ENCODE measurements around the gene LAMA2. TPM values are rescaled to one million over a fixed set of nuclear protein-coding genes. Genes with fewer than 3 reads are reported as not detected.

Gene LAMA2
- total RNA-seq, 1 donor: 9.4 TPM

- Histone ChIP-seq H3K27ac (ENCODE audit: low read depth, low read length) (no peak overlapping the region), H2AFZ (ENCODE audit: low read length) (no peak overlapping the region), H3K36me3 (ENCODE audit: insufficient read depth, low read length) (no peaks in the 10 kb centered on the region), H3K4me3 (ENCODE audit: insufficient read depth, low read length) (no peak overlapping the region), H3K4me1 (ENCODE audit: insufficient read depth, low read length) (no peaks in the 10 kb centered on the region), H3K9me3 (ENCODE audit: low read depth, low read length) (peaks cover 2% of the 10 kb centered on the region), H3K27me3 (ENCODE audit: insufficient read depth, low read length) (no peaks in the 10 kb centered on the region), H4K20me1 (ENCODE audit: insufficient read depth, low read length) (no peaks in the 10 kb centered on the region), H3K4me2 (ENCODE audit: insufficient read depth, low read length) (no peak overlapping the region), H3K79me2 (ENCODE audit: insufficient read depth, low read length) (no peaks in the 10 kb centered on the region)
- TF ChIP-seq, protein P1, sequence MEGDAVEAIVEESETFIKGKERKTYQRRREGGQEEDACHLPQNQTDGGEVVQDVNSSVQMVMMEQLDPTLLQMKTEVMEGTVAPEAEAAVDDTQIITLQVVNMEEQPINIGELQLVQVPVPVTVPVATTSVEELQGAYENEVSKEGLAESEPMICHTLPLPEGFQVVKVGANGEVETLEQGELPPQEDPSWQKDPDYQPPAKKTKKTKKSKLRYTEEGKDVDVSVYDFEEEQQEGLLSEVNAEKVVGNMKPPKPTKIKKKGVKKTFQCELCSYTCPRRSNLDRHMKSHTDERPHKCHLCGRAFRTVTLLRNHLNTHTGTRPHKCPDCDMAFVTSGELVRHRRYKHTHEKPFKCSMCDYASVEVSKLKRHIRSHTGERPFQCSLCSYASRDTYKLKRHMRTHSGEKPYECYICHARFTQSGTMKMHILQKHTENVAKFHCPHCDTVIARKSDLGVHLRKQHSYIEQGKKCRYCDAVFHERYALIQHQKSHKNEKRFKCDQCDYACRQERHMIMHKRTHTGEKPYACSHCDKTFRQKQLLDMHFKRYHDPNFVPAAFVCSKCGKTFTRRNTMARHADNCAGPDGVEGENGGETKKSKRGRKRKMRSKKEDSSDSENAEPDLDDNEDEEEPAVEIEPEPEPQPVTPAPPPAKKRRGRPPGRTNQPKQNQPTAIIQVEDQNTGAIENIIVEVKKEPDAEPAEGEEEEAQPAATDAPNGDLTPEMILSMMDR (IDR thresholded peaks at IDR 0.05; ENCODE audit: extremely low read depth, low read depth, low read length): no peak
- no peak for DNase-seq (ENCODE audit: insufficient read length, low spot score, missing footprints)
Observed at GRCh38 chr6:129016844-129017243, 133.9 kb downstream of the LAMA2 start.

DNA sequence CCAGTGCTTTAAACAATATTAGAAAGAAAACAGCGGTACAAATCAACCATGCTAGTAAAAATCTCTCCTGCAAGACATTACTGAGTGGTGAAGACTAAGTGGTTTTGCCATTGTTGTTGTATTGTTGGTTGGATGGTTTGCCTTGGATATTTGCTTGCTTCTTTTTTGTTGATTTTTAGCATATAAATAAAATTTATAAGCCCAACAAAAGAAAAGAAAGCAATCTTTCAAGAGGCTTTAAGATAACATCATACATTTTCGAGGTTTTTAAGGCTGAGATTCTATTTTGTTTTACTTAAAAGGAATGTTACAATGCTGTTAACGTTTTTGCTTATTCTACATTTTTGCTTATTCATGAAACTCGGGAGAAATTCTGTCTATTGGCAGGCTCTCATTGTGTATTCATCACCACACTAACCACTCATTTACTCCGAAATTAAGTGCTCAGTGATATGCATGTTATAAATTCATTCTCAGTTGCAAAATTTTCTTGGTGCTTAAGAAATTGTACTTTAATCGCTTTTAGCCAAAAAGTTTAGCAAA is 139.1 kb downstream of the LAMA2 start:
- Histone ChIP-seq H3K79me2 (ENCODE audit: insufficient read depth, low read length) (no peaks in the 10 kb centered on the region), H2AFZ (ENCODE audit: low read length) (no peak overlapping the region), H3K9me3 (ENCODE audit: low read depth, low read length) (peaks cover 2% of the 10 kb centered on the region), H3K36me3 (ENCODE audit: insufficient read depth, low read length) (no peaks in the 10 kb centered on the region), H3K4me2 (ENCODE audit: insufficient read depth, low read length) (no peak overlapping the region), H4K20me1 (ENCODE audit: insufficient read depth, low read length) (no peaks in the 10 kb centered on the region), H3K4me1 (ENCODE audit: insufficient read depth, low read length) (no peaks in the 10 kb centered on the region), H3K4me3 (ENCODE audit: insufficient read depth, low read length) (no peak overlapping the region), H3K27ac (ENCODE audit: low read depth, low read length) (no peak overlapping the region), H3K27me3 (ENCODE audit: insufficient read depth, low read length) (no peaks in the 10 kb centered on the region)
- DNase-seq (ENCODE audit: insufficient read length, low spot score, missing footprints): no peak
- TF ChIP-seq, protein P1 (IDR thresholded peaks at IDR 0.05; ENCODE audit: extremely low read depth, low read depth, low read length): no peak

DNA sequence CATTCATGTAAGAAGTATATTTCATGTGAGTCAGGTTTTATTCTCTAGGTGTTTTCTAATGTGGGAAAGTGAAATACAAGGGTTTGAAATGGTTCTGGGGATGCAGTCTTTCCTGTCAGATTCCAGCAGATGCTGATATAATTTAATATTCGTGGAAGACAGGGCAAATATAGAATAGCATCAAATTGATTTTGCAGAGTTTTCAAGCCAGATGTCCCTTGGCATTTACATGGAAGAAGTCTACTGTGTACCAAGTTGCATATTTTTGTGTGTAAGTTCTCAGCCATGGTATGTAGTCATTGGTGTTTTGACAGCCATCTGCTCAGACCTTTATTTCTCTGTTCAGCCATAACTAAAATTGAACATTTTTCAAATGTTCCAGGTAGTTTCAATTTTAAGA is 143.7 kb downstream of the LAMA2 start:
- no peak overlapping the region for H3K27ac ChIP-seq (ENCODE audit: low read depth, low read length)
- TF ChIP-seq, protein P1 (IDR thresholded peaks at IDR 0.05; ENCODE audit: extremely low read depth, low read depth, low read length): no peak
- H3K36me3 ChIP-seq (ENCODE audit: insufficient read depth, low read length): no peaks in the 10 kb centered on the region
- H3K4me1 ChIP-seq (ENCODE audit: insufficient read depth, low read length): no peaks in the 10 kb centered on the region
- no peaks in the 10 kb centered on the region for H3K27me3 ChIP-seq (ENCODE audit: insufficient read depth, low read length)
- no peak for DNase-seq (ENCODE audit: insufficient read length, low spot score, missing footprints)
- H3K79me2 ChIP-seq (ENCODE audit: insufficient read depth, low read length): no peaks in the 10 kb centered on the region
- H3K9me3 ChIP-seq (ENCODE audit: low read depth, low read length): no peaks in the 10 kb centered on the region
- H4K20me1 ChIP-seq (ENCODE audit: insufficient read depth, low read length): no peaks in the 10 kb centered on the region
- H3K4me3 ChIP-seq (ENCODE audit: insufficient read depth, low read length): no peak overlapping the region
- no peak overlapping the region for H2AFZ ChIP-seq (ENCODE audit: low read length)
- no peak overlapping the region for H3K4me2 ChIP-seq (ENCODE audit: insufficient read depth, low read length)

- no peaks in the 10 kb centered on the region for H3K4me1 ChIP-seq (ENCODE audit: insufficient read depth, low read length)
- no peak overlapping the region for H3K27ac ChIP-seq (ENCODE audit: low read depth, low read length)
- no peaks in the 10 kb centered on the region for H3K27me3 ChIP-seq (ENCODE audit: insufficient read depth, low read length)
- no peaks in the 10 kb centered on the region for H3K36me3 ChIP-seq (ENCODE audit: insufficient read depth, low read length)
- no peaks in the 10 kb centered on the region for H4K20me1 ChIP-seq (ENCODE audit: insufficient read depth, low read length)
- H3K4me2 ChIP-seq (ENCODE audit: insufficient read depth, low read length): no peak overlapping the region
- H3K9me3 ChIP-seq (ENCODE audit: low read depth, low read length): no peaks in the 10 kb centered on the region
- no peak overlapping the region for H3K4me3 ChIP-seq (ENCODE audit: insufficient read depth, low read length)
- H2AFZ ChIP-seq (ENCODE audit: low read length): no peak overlapping the region
- TF ChIP-seq, protein P1 (IDR thresholded peaks at IDR 0.05; ENCODE audit: extremely low read depth, low read depth, low read length): no peak
- no peak for DNase-seq (ENCODE audit: insufficient read length, low spot score, missing footprints)
- H3K79me2 ChIP-seq (ENCODE audit: insufficient read depth, low read length): no peaks in the 10 kb centered on the region
Observed at GRCh38 chr6:129029778-129030177, 146.8 kb downstream of the LAMA2 start.

Measured in osteoblast (primary cell).